ENCODE results near the gene DENND1A. TPM values are rescaled to one million over a fixed set of nuclear protein-coding genes. Genes with fewer than 3 reads are reported as not detected.
A peak's percentile ranks its signal among the peaks of the same experiment; 100 is the strongest.

Gene DENND1A
- total RNA-seq, 4 donors from 2014 or later: 20.9 to 33.6 (median 23.7) TPM

DNA sequence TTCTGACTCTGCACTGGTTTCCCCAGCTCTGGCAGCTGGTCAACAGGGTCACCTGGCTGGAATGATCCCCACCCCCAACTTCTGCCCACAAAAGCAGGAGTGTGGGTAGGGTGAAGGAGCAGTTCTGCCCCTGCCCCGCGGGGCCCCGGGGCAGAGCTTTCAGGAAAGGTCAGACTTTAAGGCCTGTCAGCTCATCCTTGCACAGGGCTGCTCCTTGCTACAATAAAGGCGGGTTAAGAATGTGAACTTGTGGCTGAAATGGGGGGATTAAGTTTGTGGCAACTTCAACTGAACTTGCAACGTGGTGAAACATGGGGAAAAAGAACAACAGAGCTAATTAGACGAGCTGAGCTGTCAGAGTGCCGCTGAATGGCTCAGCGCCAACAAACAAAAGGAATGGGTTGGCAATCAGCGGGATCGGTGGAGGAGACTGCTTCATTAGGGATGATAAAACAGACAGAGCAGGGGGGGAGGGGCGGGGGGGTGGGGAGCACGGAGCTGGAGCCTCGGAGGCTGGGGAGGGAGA, 523.2 kb downstream of the DENND1A start:
- Histone ChIP-seq H3K36me3 (peaks cover 0 to 28% of the 10 kb centered on the region in 2 donors), H3K4me3 (no peak overlapping the region), H3K4me1 (no peaks in the 10 kb centered on the region), H3K27ac (no peak overlapping the region), H3K9me3 (no peaks in the 10 kb centered on the region), H3K27me3 (no peaks in the 10 kb centered on the region)
- 69% methylated on average over 9 of the region's 13 CpGs; no CpG with 5 or more reads in 1 of the 2 donors for WGBS, 2 donors (ENCODE audit: low coverage in 1 of 2)
- no peak for ATAC-seq
- TF ChIP-seq POLR2A (IDR thresholded peaks at IDR 0.05) (no peak), POLR2AphosphoS5 (IDR thresholded peaks at IDR 0.05) (no peak), EP300 (IDR thresholded peaks at IDR 0.05) (no peak)
- TF ChIP-seq, protein P1, sequence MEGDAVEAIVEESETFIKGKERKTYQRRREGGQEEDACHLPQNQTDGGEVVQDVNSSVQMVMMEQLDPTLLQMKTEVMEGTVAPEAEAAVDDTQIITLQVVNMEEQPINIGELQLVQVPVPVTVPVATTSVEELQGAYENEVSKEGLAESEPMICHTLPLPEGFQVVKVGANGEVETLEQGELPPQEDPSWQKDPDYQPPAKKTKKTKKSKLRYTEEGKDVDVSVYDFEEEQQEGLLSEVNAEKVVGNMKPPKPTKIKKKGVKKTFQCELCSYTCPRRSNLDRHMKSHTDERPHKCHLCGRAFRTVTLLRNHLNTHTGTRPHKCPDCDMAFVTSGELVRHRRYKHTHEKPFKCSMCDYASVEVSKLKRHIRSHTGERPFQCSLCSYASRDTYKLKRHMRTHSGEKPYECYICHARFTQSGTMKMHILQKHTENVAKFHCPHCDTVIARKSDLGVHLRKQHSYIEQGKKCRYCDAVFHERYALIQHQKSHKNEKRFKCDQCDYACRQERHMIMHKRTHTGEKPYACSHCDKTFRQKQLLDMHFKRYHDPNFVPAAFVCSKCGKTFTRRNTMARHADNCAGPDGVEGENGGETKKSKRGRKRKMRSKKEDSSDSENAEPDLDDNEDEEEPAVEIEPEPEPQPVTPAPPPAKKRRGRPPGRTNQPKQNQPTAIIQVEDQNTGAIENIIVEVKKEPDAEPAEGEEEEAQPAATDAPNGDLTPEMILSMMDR (IDR thresholded peaks at IDR 0.05): no peak

- TF ChIP-seq POLR2A (IDR thresholded peaks at IDR 0.05) (no peak), EP300 (IDR thresholded peaks at IDR 0.05) (no peak), POLR2AphosphoS5 (IDR thresholded peaks at IDR 0.05) (no peak)
- TF ChIP-seq, protein P1 (IDR thresholded peaks at IDR 0.05): no peak
- ATAC-seq: no peak
- peaks cover 0 to 21% of the 10 kb centered on the region in 2 donors for H3K36me3 ChIP-seq
- 92% methylated on average over 2 of the region's 6 CpGs; no CpG with 5 or more reads in 1 of the 2 donors for WGBS, 2 donors (ENCODE audit: low coverage in 1 of 2)
- no peaks in the 10 kb centered on the region for H3K9me3 ChIP-seq
- H3K27me3 ChIP-seq: no peaks in the 10 kb centered on the region
- no peak overlapping the region for H3K27ac ChIP-seq
- no peaks in the 10 kb centered on the region for H3K4me1 ChIP-seq
- H3K4me3 ChIP-seq: no peak overlapping the region
These were observed 523.9 kb downstream of the DENND1A start for GRCh38 chr9:123406016-123406415.

GRCh38 chr9:123402981-123403509, 526.9 kb downstream of the DENND1A start:
- no peaks in the 10 kb centered on the region for H3K4me1 ChIP-seq
- no peak overlapping the region for H3K27ac ChIP-seq
- no peaks in the 10 kb centered on the region for H3K9me3 ChIP-seq
- no peaks in the 10 kb centered on the region for H3K27me3 ChIP-seq
- H3K36me3 ChIP-seq: peaks cover 0 to 22% of the 10 kb centered on the region in 2 donors
- H3K4me3 ChIP-seq: no peak overlapping the region
- TF ChIP-seq POLR2A (IDR thresholded peaks at IDR 0.05) (no peak), POLR2AphosphoS5 (IDR thresholded peaks at IDR 0.05) (no peak), EP300 (IDR thresholded peaks at IDR 0.05) (no peak)
- TF ChIP-seq, protein P1 (IDR thresholded peaks at IDR 0.05): no peak
- ATAC-seq: no peak
- 88 to 90% methylated on average over 2 to 11 of the region's 17 CpGs for WGBS, 2 donors (ENCODE audit: low coverage in 1 of 2)

DNA sequence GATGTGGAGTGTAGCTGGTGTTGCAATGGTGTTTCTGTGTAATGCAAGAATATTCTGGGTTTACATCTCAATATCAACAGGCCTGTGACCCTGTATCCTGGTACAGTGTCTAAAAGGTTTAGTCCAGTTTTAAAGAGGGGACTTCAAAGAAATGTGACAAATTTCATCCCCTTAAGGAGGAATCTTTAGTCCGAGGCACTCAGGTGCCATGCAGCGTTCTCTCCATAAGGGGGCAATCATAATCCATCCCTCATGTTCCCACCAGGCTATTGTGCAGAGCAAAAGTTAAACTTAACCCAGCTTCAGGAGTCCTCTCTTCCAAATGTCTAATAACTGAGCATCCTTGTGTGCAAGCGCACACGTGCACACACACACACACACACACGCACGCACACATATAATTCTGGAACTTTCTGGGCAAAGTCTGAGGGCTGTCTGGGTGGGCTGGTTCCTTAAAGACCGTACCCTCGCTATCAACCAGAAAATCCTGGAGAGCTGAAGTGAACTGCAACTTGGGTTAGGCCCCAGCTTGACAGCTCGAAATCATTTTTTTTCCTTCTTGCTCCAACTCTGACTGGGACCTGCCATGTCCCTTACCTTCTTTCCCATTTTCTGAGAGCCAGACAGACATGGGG, 527.9 kb downstream of the DENND1A start:
- Histone ChIP-seq H3K4me3 (no peak overlapping the region), H3K9me3 (no peaks in the 10 kb centered on the region), H3K4me1 (no peaks in the 10 kb centered on the region), H3K36me3 (peaks cover 0 to 22% of the 10 kb centered on the region in 2 donors), H3K27me3 (no peaks in the 10 kb centered on the region), H3K27ac (no peak overlapping the region)
- no peak for TF ChIP-seq EP300 (IDR thresholded peaks at IDR 0.05)
- TF ChIP-seq, protein P1 (IDR thresholded peaks at IDR 0.05): peak in 3 of 4 experiments; percentile 63 to 64 (median 63)
- ATAC-seq: no peak
- WGBS, 2 donors (ENCODE audit: low coverage in 1 of 2): 24 to 52% methylated on average over 2 to 4 of the region's 9 CpGs
